ENCODE measurements around the gene ILDR1. TPM values are rescaled to one million over a fixed set of nuclear protein-coding genes. Genes with fewer than 3 reads are reported as not detected.

Gene ILDR1
- total and polyA plus RNA-seq, 2 of the 4 experiments (the other 2 are of a cell fraction), result not detected

DNA sequence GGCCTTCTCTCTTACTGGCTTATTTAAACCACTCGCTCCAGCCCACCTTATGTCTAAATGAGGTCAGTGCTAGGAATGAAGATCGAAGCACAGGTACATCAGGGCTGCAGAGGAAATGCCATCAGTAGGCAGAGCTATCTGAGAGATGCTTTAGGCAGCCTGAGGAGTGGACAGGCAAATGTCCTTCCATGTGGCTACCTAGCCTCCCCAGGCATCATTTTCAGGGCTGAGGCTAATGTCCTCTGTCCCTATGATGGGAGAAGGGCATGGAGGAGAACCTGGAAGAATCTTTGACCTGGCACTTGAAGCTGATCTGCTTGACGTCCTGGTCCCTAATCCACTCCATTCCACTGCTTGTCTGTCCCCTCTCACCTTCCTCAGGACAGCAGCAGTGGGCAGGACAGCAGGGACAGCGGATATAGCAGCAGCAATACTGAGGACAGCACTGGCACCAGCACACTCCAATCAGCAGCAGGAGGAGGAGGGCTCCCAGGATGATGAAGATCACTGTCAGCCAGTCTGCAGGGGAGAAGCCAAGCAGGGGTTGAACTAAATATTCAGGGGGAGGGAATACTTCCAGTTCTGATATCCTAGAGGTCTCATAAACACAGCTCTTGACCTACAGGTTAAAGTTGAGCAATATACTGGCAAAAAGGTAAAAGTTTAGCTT lies 21.0 kb downstream of the ILDR1 start:
- Histone ChIP-seq H3K4me2 (ENCODE audit: low read depth, low read length) (no peak overlapping the region), H3K9me3 (ENCODE audit: control insufficient read depth, insufficient read depth, low read length) (no peaks in the 10 kb centered on the region), H3K4me3 (ENCODE audit: insufficient read depth, low read depth, low read length) (no peak overlapping the region), H3K4me1 (ENCODE audit: control insufficient read depth, insufficient read depth, low read length) (peaks cover 3% of the 10 kb centered on the region), H3K36me3 (ENCODE audit: control insufficient read depth, insufficient read depth, low read length) (no peaks in the 10 kb centered on the region), H3K14ac (replicated peaks; ENCODE audit: low read depth, low read length) (no peak overlapping the region), H3K9ac (ENCODE audit: low read depth, low read length) (no peak overlapping the region), H2AK5ac (ENCODE audit: low read depth, low read length) (no peak overlapping the region), H3K9me1 (ENCODE audit: insufficient read depth, low read length) (no peaks in the 10 kb centered on the region), H3K79me1 (ENCODE audit: low read depth in 1 of 2, low read length in 2 of 2) (no peaks in the 10 kb centered on the region), H3K27me3 (ENCODE audit: control insufficient read depth, insufficient read depth, low read length) (no peaks in the 10 kb centered on the region; the same call in 1 of the 2 replicates), H3K23ac (ENCODE audit: low read depth, low read length) (no peak overlapping the region), H4K8ac (ENCODE audit: low read depth in 2 of 2, low read length in 2 of 2) (no peak overlapping the region), H2AFZ (replicated peaks; ENCODE audit: low read length, poor library complexity) (peak overlapping the region; percentile 40), H4K5ac (ENCODE audit: low read depth, low read length) (no peak overlapping the region), H3K4ac (ENCODE audit: low read depth, low read length) (no peak overlapping the region), H3K27ac (ENCODE audit: insufficient read depth, low read length) (no peak overlapping the region), H3K18ac (ENCODE audit: low read depth, low read length) (no peak overlapping the region), H4K91ac (ENCODE audit: insufficient read depth, low read depth, low read length) (no peak overlapping the region), H4K20me1 (ENCODE audit: insufficient read depth, low read length) (no peaks in the 10 kb centered on the region), H2BK15ac (ENCODE audit: low read depth, low read length) (no peak overlapping the region), H2BK20ac (ENCODE audit: low read depth, low read length) (no peak overlapping the region), H2AK9ac (replicated peaks; ENCODE audit: low read depth, low read length, poor library complexity) (no peak overlapping the region), H3K56ac (ENCODE audit: extremely low read depth, insufficient read depth, low read length) (no peak overlapping the region), H2BK5ac (ENCODE audit: low read depth, low read length, poor library complexity, severe bottlenecking) (no peak overlapping the region), H2BK120ac (ENCODE audit: low read depth, low read length) (no peak overlapping the region)
- in situ Hi-C loops (cut with MboI; ENCODE audit: low sequenced_read_pairs), result no loop called here
- intact Hi-C loops (cut with micrococcal nuclease), result no loop called here
- TF ChIP-seq FOS (IDR thresholded peaks at IDR 0.05; ENCODE audit: low read depth, low read length) (no peak), MXI1 (IDR thresholded peaks at IDR 0.05; ENCODE audit: borderline replicate concordance, low read depth, low read length) (no peak), RAD21 (IDR thresholded peaks at IDR 0.05; ENCODE audit: low read length) (no peak), NFE2L2 (IDR thresholded peaks at IDR 0.05; ENCODE audit: low read depth, low read length) (no peak), BHLHE40 (IDR thresholded peaks at IDR 0.05; ENCODE audit: low read depth, low read length) (no peak), RFX5 (IDR thresholded peaks at IDR 0.05; ENCODE audit: low read depth, low read length) (no peak), POLR2A (IDR thresholded peaks at IDR 0.05; ENCODE audit: low read depth, low read length) (no peak), RCOR1 (IDR thresholded peaks at IDR 0.05; ENCODE audit: insufficient replicate concordance, low read length) (no peak), CHD1 (IDR thresholded peaks at IDR 0.05; ENCODE audit: low read depth, low read length) (no peak), CEBPB (IDR thresholded peaks at IDR 0.05; ENCODE audit: low read depth, low read length) (no peak), SMC3 (IDR thresholded peaks at IDR 0.05; ENCODE audit: low read depth, low read length) (no peak), MAFK (IDR thresholded peaks at IDR 0.05; ENCODE audit: low read depth, low read length) (no peak), MAZ (IDR thresholded peaks at IDR 0.05; ENCODE audit: borderline replicate concordance, low read depth, low read length) (no peak), ELK1 (IDR thresholded peaks at IDR 0.05; ENCODE audit: borderline replicate concordance, low read depth, low read length) (no peak)
- TF ChIP-seq, protein P1, sequence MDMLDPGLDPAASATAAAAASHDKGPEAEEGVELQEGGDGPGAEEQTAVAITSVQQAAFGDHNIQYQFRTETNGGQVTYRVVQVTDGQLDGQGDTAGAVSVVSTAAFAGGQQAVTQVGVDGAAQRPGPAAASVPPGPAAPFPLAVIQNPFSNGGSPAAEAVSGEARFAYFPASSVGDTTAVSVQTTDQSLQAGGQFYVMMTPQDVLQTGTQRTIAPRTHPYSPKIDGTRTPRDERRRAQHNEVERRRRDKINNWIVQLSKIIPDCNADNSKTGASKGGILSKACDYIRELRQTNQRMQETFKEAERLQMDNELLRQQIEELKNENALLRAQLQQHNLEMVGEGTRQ (IDR thresholded peaks at IDR 0.05; ENCODE audit: low read depth, low read length), result no peak
- TF ChIP-seq, protein P2, sequence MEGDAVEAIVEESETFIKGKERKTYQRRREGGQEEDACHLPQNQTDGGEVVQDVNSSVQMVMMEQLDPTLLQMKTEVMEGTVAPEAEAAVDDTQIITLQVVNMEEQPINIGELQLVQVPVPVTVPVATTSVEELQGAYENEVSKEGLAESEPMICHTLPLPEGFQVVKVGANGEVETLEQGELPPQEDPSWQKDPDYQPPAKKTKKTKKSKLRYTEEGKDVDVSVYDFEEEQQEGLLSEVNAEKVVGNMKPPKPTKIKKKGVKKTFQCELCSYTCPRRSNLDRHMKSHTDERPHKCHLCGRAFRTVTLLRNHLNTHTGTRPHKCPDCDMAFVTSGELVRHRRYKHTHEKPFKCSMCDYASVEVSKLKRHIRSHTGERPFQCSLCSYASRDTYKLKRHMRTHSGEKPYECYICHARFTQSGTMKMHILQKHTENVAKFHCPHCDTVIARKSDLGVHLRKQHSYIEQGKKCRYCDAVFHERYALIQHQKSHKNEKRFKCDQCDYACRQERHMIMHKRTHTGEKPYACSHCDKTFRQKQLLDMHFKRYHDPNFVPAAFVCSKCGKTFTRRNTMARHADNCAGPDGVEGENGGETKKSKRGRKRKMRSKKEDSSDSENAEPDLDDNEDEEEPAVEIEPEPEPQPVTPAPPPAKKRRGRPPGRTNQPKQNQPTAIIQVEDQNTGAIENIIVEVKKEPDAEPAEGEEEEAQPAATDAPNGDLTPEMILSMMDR (conservative IDR thresholded peaks at IDR 0.05; ENCODE audit: low read depth, low read length), result no peak
- no CpG with 5 or more reads among the region's 4 CpGs for WGBS, 2 experiments (ENCODE audit: extremely low coverage in 2 of 2, insufficient read length in 1 of 2)
- DNase-seq (no peak), ATAC-seq (ENCODE audit: low read depth) (peak; percentile 71)
- POLR2A ChIA-PET (ENCODE audit: unreplicated experiment), result no interaction called here
- BruUV-seq (replicated peaks), result no TSS peak
- CTCF ChIA-PET, result interaction anchor here (0.6 kb wide), 1 partner anchor 104 kb away, joined by 7 read pairs; no protein-coding TSS in a partner anchor
- dilution Hi-C loops (cut with HindIII; ENCODE audit: low sequenced_read_pairs, unreplicated experiment), result no loop called here
